Activated T-cell treated with anti-CD3 and anti-CD28 coated beads, Interleukin-2, amount 50 U/mL, for 1 hour (primary cell): Measurements from ENCODE around the gene POU5F1.
"Not testable (repeated sequence)": the region's sequence is repeated elsewhere in the genome, so short reads cannot be mapped to it uniquely, and the experiment has no call there.

Experiments
- DNase-seq: peaks from one replicate; pipeline ENCODE4 v3.0.0-alpha.2; 2020

Gene POU5F1

GRCh38 chr6:31170600-31170881, at the start of gene POU5F1:
POU5F1 (minus strand) TSS chr6:31170682; CDS start chr6:31170620, 62 bp downstream.
- DNase-seq, result no peak

GRCh38 chr6:31216208-31216898, 45.9 kb upstream of the POU5F1 start:
- DNase-seq, result no peak

GRCh38 chr6:31215216-31215615, 44.7 kb upstream of the POU5F1 start:
- DNase-seq, result not testable (repeated sequence)

- no peak for DNase-seq
Measured at GRCh38 chr6:31214516-31214915, 44.0 kb upstream of the POU5F1 start.

- no peak for DNase-seq
Measured at GRCh38 chr6:31210741-31211532, 40.5 kb upstream of the POU5F1 start.

- DNase-seq, result no peak
Measured at GRCh38 chr6:31210123-31210522, 39.6 kb upstream of the POU5F1 start.

GRCh38 chr6:31209137-31209536, 38.7 kb upstream of the POU5F1 start:
- no peak for DNase-seq

GRCh38 chr6:31208506-31208905, 38.0 kb upstream of the POU5F1 start:
- DNase-seq, result no peak

- DNase-seq, result no peak
Measured at GRCh38 chr6:31205638-31206037, 35.2 kb upstream of the POU5F1 start.

- DNase-seq, result no peak
Measured at GRCh38 chr6:31204751-31205145, 34.3 kb upstream of the POU5F1 start.

GRCh38 chr6:31203345-31203979, 33.0 kb upstream of the POU5F1 start:
- DNase-seq, result no peak

GRCh38 chr6:31202259-31203166, 32.0 kb upstream of the POU5F1 start:
- no peak for DNase-seq

GRCh38 chr6:31199105-31199452, 28.6 kb upstream of the POU5F1 start:
- DNase-seq, result not testable (repeated sequence)

GRCh38 chr6:31197559-31198305, 27.2 kb upstream of the POU5F1 start:
- DNase-seq, result peak; percentile 91

GRCh38 chr6:31196251-31197022, 26.0 kb upstream of the POU5F1 start:
- DNase-seq, result not testable (repeated sequence)

- not testable (repeated sequence) for DNase-seq
Measured at GRCh38 chr6:31195308-31195979, 25.0 kb upstream of the POU5F1 start.

- no peak for DNase-seq
Measured at GRCh38 chr6:31194061-31194834, 23.8 kb upstream of the POU5F1 start.

GRCh38 chr6:31193206-31193605, 22.7 kb upstream of the POU5F1 start:
- no peak for DNase-seq

- DNase-seq, result peak; percentile 51
Measured at GRCh38 chr6:31192431-31193105, 22.1 kb upstream of the POU5F1 start.
